Smooth muscle cell (in vitro differentiated cells): Measurements from ENCODE around the gene GNA14. TPM values are rescaled to one million over a fixed set of nuclear protein-coding genes. Genes with fewer than 3 reads are reported as not detected.

Experiments used
- DNase-seq: peaks from one replicate; lab custom pipeline; 2025; ENCODE audit not compliant: unreplicated experiment; lab: John Stamatoyannopoulos, UW
- H2AFZ ChIP-seq: fragments of 200-600 bp; sonication (generic); 2 replicates; pipeline ENCODE4 v1.6.0; 2016; ENCODE audit warnings: antibody characterized with exemption, low read depth, mild to moderate bottlenecking
- H3F3A ChIP-seq: fragments of 200-600 bp; sonication (generic); 2 replicates; pipeline ENCODE4 v1.6.0; 2017; ENCODE audit warnings: antibody characterized with exemption, low read depth
- H3K27ac ChIP-seq: fragments of 200-600 bp; sonication (generic); 2 replicates; pipeline ENCODE4 v1.5.1; 2016; ENCODE audit warnings: low read depth, mild to moderate bottlenecking
- H3K27me3 ChIP-seq: fragments of 200-600 bp; sonication (generic); 2 replicates; pipeline ENCODE4 v1.6.1; 2016; ENCODE audit warnings: low read depth, mild to moderate bottlenecking
- H3K36me3 ChIP-seq: fragments of 200-600 bp; sonication (generic); 2 replicates; pipeline ENCODE4 v1.5.1; 2016; ENCODE audit warnings: low read depth
- H3K4me1 ChIP-seq: fragments of 200-600 bp; sonication (generic); 2 replicates; pipeline ENCODE4 v1.5.1; 2016; ENCODE audit warnings: low read depth
- H3K4me2 ChIP-seq: fragments of 200-600 bp; sonication (generic); 2 replicates; pipeline ENCODE4 v1.6.0; 2016; ENCODE audit warnings: mild to moderate bottlenecking
- H3K4me3 ChIP-seq: fragments of 200-600 bp; sonication (generic); 2 replicates; pipeline ENCODE4 v1.5.1; 2016; ENCODE audit warnings: mild to moderate bottlenecking
- H3K79me2 ChIP-seq: fragments of 200-600 bp; sonication (generic); 2 replicates; pipeline ENCODE4 v1.6.0; 2016; ENCODE audit warnings: low read depth, mild to moderate bottlenecking
- H3K9ac ChIP-seq: fragments of 200-600 bp; sonication (generic); 2 replicates; pipeline ENCODE4 v1.6.0; 2016; ENCODE audit warnings: low read depth
- H3K9me3 ChIP-seq: fragments of 200-600 bp; sonication (generic); replicated peaks from 2 replicates; pipeline ENCODE4 v1.5.1; 2016; ENCODE audit warnings: low read depth
- H4K20me1 ChIP-seq: fragments of 200-600 bp; sonication (generic); 2 replicates; pipeline ENCODE4 v1.6.0; 2016; ENCODE audit warnings: low read depth
- CTCF ChIP-seq: fragments of 200-600 bp; sonication (generic); IDR thresholded peaks from 2 replicates; pipeline ENCODE4 v1.5.1; 2017; ENCODE audit warnings: borderline replicate concordance, mild to moderate bottlenecking, antibody characterized with exemption; ENCODE audit not compliant: insufficient read depth, poor library complexity, severe bottlenecking
- WGBS: methylation state at CpG from one replicate; pipeline ENCODE4 v1.1.7; 2016; ENCODE audit warnings: low lambda C conversion rate; 5-methylcytosine and 5-hydroxymethylcytosine counted together
- polyA plus RNA-seq: library from polyadenylated mRNA; unstranded; fragments of >200 nt; fragmentation: Nextera tagmentation; extraction: Ambion mirVana; gene quantifications from 2 replicates; pipeline ENCODE4 v1.2.1, GENCODE V29; 2016
- total RNA-seq: library from RNA; depleted of rRNA; stranded (reverse); fragments of >200 nt; gene quantifications from 2 replicates; pipeline ENCODE4 v1.2.3, GENCODE V29; 2014

GNA14 gene
- total and polyA plus RNA-seq, 2 experiments from 2014 or later, result 1.6 to 10.2 TPM

GRCh38 chr9:77534376-77535057 lies 113.6 kb downstream of the GNA14 start:
- Histone ChIP-seq H3K9ac (no peak overlapping the region), H4K20me1 (no peaks in the 10 kb centered on the region), H2AFZ (no peak overlapping the region), H3K4me3 (no peak overlapping the region), H3K36me3 (no peaks in the 10 kb centered on the region), H3K27me3 (no peaks in the 10 kb centered on the region), H3K27ac (no peak overlapping the region), H3K79me2 (no peaks in the 10 kb centered on the region), H3K4me1 (no peaks in the 10 kb centered on the region), H3K9me3 (no peaks in the 10 kb centered on the region), H3F3A (no peaks in the 10 kb centered on the region), H3K4me2 (no peak overlapping the region)
- no peak for DNase-seq
- 48% methylated on average over 7 of the region's 7 CpGs for WGBS
- no peak for TF ChIP-seq CTCF

GRCh38 chr9:77533671-77534070 lies 114.5 kb downstream of the GNA14 start:
- H2AFZ ChIP-seq, result no peak overlapping the region
- no peaks in the 10 kb centered on the region for H4K20me1 ChIP-seq
- no peak for TF ChIP-seq CTCF
- no peaks in the 10 kb centered on the region for H3F3A ChIP-seq
- no peaks in the 10 kb centered on the region for H3K9me3 ChIP-seq
- no peak for DNase-seq
- H3K4me2 ChIP-seq, result no peak overlapping the region
- no peaks in the 10 kb centered on the region for H3K4me1 ChIP-seq
- H3K27me3 ChIP-seq, result no peaks in the 10 kb centered on the region
- no peaks in the 10 kb centered on the region for H3K79me2 ChIP-seq
- WGBS, result 91% methylated on average over 3 of the region's 3 CpGs
- H3K36me3 ChIP-seq, result no peaks in the 10 kb centered on the region
- no peak overlapping the region for H3K27ac ChIP-seq
- no peak overlapping the region for H3K4me3 ChIP-seq
- no peak overlapping the region for H3K9ac ChIP-seq

- no peaks in the 10 kb centered on the region for H3K27me3 ChIP-seq
- H3K36me3 ChIP-seq, result no peaks in the 10 kb centered on the region
- H3K9ac ChIP-seq, result no peak overlapping the region
- H3K27ac ChIP-seq, result no peak overlapping the region
- H3F3A ChIP-seq, result no peaks in the 10 kb centered on the region
- no peak for DNase-seq
- H3K79me2 ChIP-seq, result no peaks in the 10 kb centered on the region
- H3K4me1 ChIP-seq, result no peaks in the 10 kb centered on the region
- H3K4me2 ChIP-seq, result no peak overlapping the region
- no peak overlapping the region for H3K4me3 ChIP-seq
- no peaks in the 10 kb centered on the region for H4K20me1 ChIP-seq
- no peaks in the 10 kb centered on the region for H3K9me3 ChIP-seq
- WGBS, result 81% methylated on average over 5 of the region's 5 CpGs
- no peak overlapping the region for H2AFZ ChIP-seq
- no peak for TF ChIP-seq CTCF
These were observed 115.5 kb downstream of the GNA14 start for GRCh38 chr9:77532607-77533006.

- Histone ChIP-seq H3K4me3 (no peak overlapping the region), H4K20me1 (no peaks in the 10 kb centered on the region), H3K9me3 (no peaks in the 10 kb centered on the region), H3K9ac (no peak overlapping the region), H3K4me2 (no peak overlapping the region), H3F3A (no peaks in the 10 kb centered on the region), H2AFZ (no peak overlapping the region), H3K27me3 (no peaks in the 10 kb centered on the region), H3K79me2 (no peaks in the 10 kb centered on the region), H3K27ac (no peak overlapping the region), H3K36me3 (no peaks in the 10 kb centered on the region), H3K4me1 (no peaks in the 10 kb centered on the region)
- no peak for TF ChIP-seq CTCF
- DNase-seq, result no peak
- WGBS, result 95% methylated on average over 4 of the region's 4 CpGs
These were observed 116.7 kb downstream of the GNA14 start for GRCh38 chr9:77531400-77531799.
